Head of caudate nucleus (tissue), 42 donors: ENCODE data around the gene CHRNA4.
A peak's percentile ranks its signal among the peaks of the same experiment; 100 is the strongest.

Source experiments
- DNase-seq, 42 donors: peaks; one replicate each; pipeline versions ENCODE4 v3.0.0 to v3.0.0-alpha.2; 2020 to 2021; ENCODE audit warnings: mixed read lengths in 7 of 42
- intact Hi-C: fragments of 100-400 bp; cut with DNase I; formaldehyde crosslinking; loops from one replicate; pipeline ENCODE4 v1.15.0; 2022

CHRNA4 gene

GRCh38 chr20:63356931-63357879 lies 3.9 kb downstream of the CHRNA4 start:
- intact Hi-C loops: no loop called here
- no peak for DNase-seq

- intact Hi-C loops: no loop called here
- no peak for DNase-seq
Measured at GRCh38 chr20:63356511-63356910, 4.6 kb downstream of the CHRNA4 start.

GRCh38 chr20:63355781-63356295 lies 5.3 kb downstream of the CHRNA4 start:
- DNase-seq: no peak
- intact Hi-C loops: no loop called here

- no peak for DNase-seq
- intact Hi-C loops: no loop called here
Measured at GRCh38 chr20:63354636-63355350, 6.4 kb downstream of the CHRNA4 start.

- DNase-seq: no peak
- intact Hi-C loops: no loop called here
Measured at GRCh38 chr20:63352811-63353221, 8.3 kb downstream of the CHRNA4 start.

- intact Hi-C loops: no loop called here
- DNase-seq: peak; percentile 14 to 86 (median 63)
Measured at GRCh38 chr20:63351811-63352591, 9.1 kb downstream of the CHRNA4 start.

- intact Hi-C loops: no loop called here
- DNase-seq: no peak
Measured at GRCh38 chr20:63351326-63351700, 9.8 kb downstream of the CHRNA4 start.

- no peak for DNase-seq
- intact Hi-C loops: no loop called here
Measured at GRCh38 chr20:63350597-63351325, 10.4 kb downstream of the CHRNA4 start.

GRCh38 chr20:63350196-63350595 lies 11.0 kb downstream of the CHRNA4 start:
- intact Hi-C loops: no loop called here
- DNase-seq: no peak

- DNase-seq: no peak
- intact Hi-C loops: no loop called here
Measured at GRCh38 chr20:63349516-63349895, 11.6 kb downstream of the CHRNA4 start.

- DNase-seq: no peak
- intact Hi-C loops: no loop called here
Measured at GRCh38 chr20:63348828-63349515, 12.2 kb downstream of the CHRNA4 start.

- DNase-seq: no peak
- intact Hi-C loops: no loop called here
Measured at GRCh38 chr20:63347950-63348827, 13.0 kb downstream of the CHRNA4 start.

GRCh38 chr20:63347081-63347741 lies 13.9 kb downstream of the CHRNA4 start:
- intact Hi-C loops: no loop called here

GRCh38 chr20:63346131-63347080 lies 14.7 kb downstream of the CHRNA4 start:
- peak in 1 of 42 donors; percentile 28 for DNase-seq
- intact Hi-C loops: no loop called here

More at GRCh38 chr20:63347081-63347741, 13.9 kb downstream of the CHRNA4 start:
- no peak for DNase-seq

GRCh38 chr20:63345328-63346100 lies 15.6 kb downstream of the CHRNA4 start:
- intact Hi-C loops: no loop called here
- DNase-seq: peak in 22 of 42 donors; percentile 20 to 61 (median 38)
